H1 (cell line): ENCODE measurements around the gene TRABD2A. TPM values are rescaled to one million over a fixed set of nuclear protein-coding genes. Genes with fewer than 3 reads are reported as not detected.
A peak's percentile ranks its signal among the peaks of the same experiment; 100 is the strongest.

Source experiments
- CTCF ChIA-PET: fragments of 300-600 bp; sonication (Branson Sonifier 250); formaldehyde crosslinking; loops from one replicate; lab custom pipeline; 2021; ENCODE audit not compliant: partially characterized antibody; lab: Charles Lee
- POLR2A ChIA-PET: fragments of 300-600 bp; sonication (Branson Sonifier 250); formaldehyde crosslinking; loops from one replicate; lab custom pipeline; 2021; ENCODE audit warnings: inconsistent platforms; ENCODE audit not compliant: partially characterized antibody; lab: Charles Lee
- DNase-seq, 2 experiments: peaks; one replicate each; pipeline versions ENCODE4 v3.0.0 to v3.0.0-alpha.2; 2010 to 2022; ENCODE audit warnings: low spot score in 2 of 2, low read depth in 1 of 2, mixed read lengths in 1 of 2
- FAIRE-seq: peaks from 2 replicates; lab custom pipeline; 2011; peaks lifted over from hg19 to GRCh38; lab: Jason Lieb, UNC
- H2AFZ ChIP-seq: 2 replicates; pipeline ENCODE4 v1.8.1; 2012; ENCODE audit warnings: low read length, inconsistent platforms
- H2AK5ac ChIP-seq: 2 replicates; pipeline ENCODE4 v1.6.1; 2013; ENCODE audit warnings: low read depth, low read length
- H2BK120ac ChIP-seq: replicated peaks from 2 replicates; pipeline ENCODE3; 2013; ENCODE audit warnings: low read depth, low read length, inconsistent platforms
- H2BK12ac ChIP-seq: 2 replicates; pipeline ENCODE4 v1.6.1; 2013; ENCODE audit warnings: low read depth, low read length
- H2BK15ac ChIP-seq: 2 replicates; pipeline ENCODE4 v1.6.1; 2013; ENCODE audit warnings: low read length
- H2BK20ac ChIP-seq: 2 replicates; pipeline ENCODE4 v1.6.1; 2013; ENCODE audit warnings: low read length
- H2BK5ac ChIP-seq: 2 replicates; pipeline ENCODE4 v1.6.1; 2013; ENCODE audit warnings: low read depth, low read length
- H3K14ac ChIP-seq: 2 replicates; pipeline ENCODE4 v1.6.1; 2013; ENCODE audit warnings: inconsistent platforms; ENCODE audit not compliant: insufficient read length
- H3K18ac ChIP-seq: 2 replicates; pipeline ENCODE4 v1.6.1; 2013; ENCODE audit warnings: low read length; ENCODE audit errors: extremely low read depth
- H3K23ac ChIP-seq: 2 replicates; pipeline ENCODE4 v1.6.1; 2013; ENCODE audit warnings: inconsistent platforms; ENCODE audit not compliant: insufficient read length
- H3K23me2 ChIP-seq: 2 replicates; pipeline ENCODE4 v1.6.1; 2013; ENCODE audit warnings: low read depth, low read length
- H3K27ac ChIP-seq: 2 replicates; pipeline ENCODE4 v1.6.1; 2011; ENCODE audit warnings: low read depth, low read length, inconsistent platforms
- H3K27me3 ChIP-seq, 4 experiments: replicated peaks in 1 of 4; 1 replicate in 1 of 4; 2 replicates in 3 of 4; pipeline versions ENCODE4 v1.6.1 to v1.8.1; 2011 to 2013; ENCODE audit warnings: low read length in 3 of 4, mild to moderate bottlenecking in 3 of 4, inconsistent platforms in 2 of 4, mixed read lengths in 2 of 4, moderate library complexity in 1 of 4; ENCODE audit not compliant: control insufficient read depth in 3 of 4, insufficient read depth in 3 of 4; ENCODE audit errors: extremely low read depth in 1 of 4
- H3K36me3 ChIP-seq, 4 experiments: 2 replicates each; pipeline versions ENCODE4 v1.6.1 to v1.8.1; 2011 to 2013; ENCODE audit warnings: mild to moderate bottlenecking in 4 of 4, low read length in 3 of 4, moderate library complexity in 2 of 4, control low read depth in 1 of 4, inconsistent platforms in 1 of 4; ENCODE audit not compliant: insufficient read depth in 4 of 4, control insufficient read depth in 2 of 4
- H3K4ac ChIP-seq: replicated peaks from 2 replicates; pipeline ENCODE3; 2013; ENCODE audit warnings: low read length, low read depth, mixed read lengths, inconsistent platforms; ENCODE audit not compliant: insufficient read length
- H3K4me1 ChIP-seq, 4 experiments: replicated peaks in 1 of 4; 1 replicate in 1 of 4; 2 replicates in 3 of 4; pipeline versions ENCODE4 v1.6.1 to v1.8.1; 2011 to 2013; ENCODE audit warnings: low read length in 3 of 4, inconsistent platforms in 2 of 4, mixed read lengths in 1 of 4; ENCODE audit not compliant: insufficient read depth in 4 of 4, control insufficient read depth in 3 of 4
- H3K4me2 ChIP-seq, 2 experiments: 2 replicates each; pipeline versions ENCODE4 v1.6.1 to v1.8.1; 2011 to 2013; ENCODE audit warnings: low read depth in 2 of 2, low read length in 2 of 2, control low read depth in 1 of 2, inconsistent platforms in 1 of 2, mild to moderate bottlenecking in 1 of 2; ENCODE audit not compliant: insufficient read depth in 1 of 2
- H3K4me3 ChIP-seq, 4 experiments: fragments of 200-600, 300-600 bp in 1 of 4; sonication (generic), shearing (Covaris generic), sonication (Bioruptor Twin) in 1 of 4; 2 replicates each; pipeline versions ENCODE4 v1.5.1 to v1.8.1; 2011 to 2016; ENCODE audit warnings: low read length in 4 of 4, low read depth in 3 of 4, control low read depth in 2 of 4, inconsistent platforms in 2 of 4, mild to moderate bottlenecking in 2 of 4, mixed read lengths in 1 of 4, moderate library complexity in 1 of 4; ENCODE audit not compliant: insufficient read depth in 2 of 4; ENCODE audit errors: extremely low read depth in 1 of 4
- H3K56ac ChIP-seq: replicated peaks from 2 replicates; pipeline ENCODE3; 2013; ENCODE audit warnings: low read depth, mild to moderate bottlenecking, mixed read lengths, low read length, inconsistent platforms; ENCODE audit not compliant: insufficient read length
- H3K79me1 ChIP-seq: 2 replicates; pipeline ENCODE4 v1.6.1; 2013; ENCODE audit warnings: low read depth, low read length, control low read depth
- H3K79me2 ChIP-seq, 2 experiments: 2 replicates each; pipeline versions ENCODE4 v1.6.1 to v1.8.1; 2012 to 2013; ENCODE audit warnings: low read length in 2 of 2, mild to moderate bottlenecking in 2 of 2, inconsistent platforms in 1 of 2; ENCODE audit not compliant: insufficient read depth in 2 of 2, control insufficient read depth in 1 of 2
- H3K9ac ChIP-seq, 4 experiments: replicated peaks in 1 of 4; 1 replicate in 1 of 4; 2 replicates in 3 of 4; pipeline versions ENCODE4 v1.6.1 to v1.8.1; 2011 to 2013; ENCODE audit warnings: low read depth in 3 of 4, low read length in 3 of 4, control low read depth in 2 of 4, mild to moderate bottlenecking in 2 of 4, moderate library complexity in 2 of 4, inconsistent platforms in 1 of 4; ENCODE audit errors: extremely low read depth in 1 of 4
- H3K9me3 ChIP-seq, 2 experiments: 2 replicates each; pipeline versions ENCODE4 v1.6.1 to v1.8.1; 2012 to 2013; ENCODE audit warnings: mild to moderate bottlenecking in 2 of 2, moderate library complexity in 2 of 2, control low read depth in 1 of 2, inconsistent platforms in 1 of 2, low read depth in 1 of 2, low read length in 1 of 2, mixed read lengths in 1 of 2; ENCODE audit not compliant: insufficient read depth in 2 of 2
- H4K20me1 ChIP-seq, 2 experiments: replicated peaks in 1 of 2; 2 replicates each; pipeline versions ENCODE3 to v1.8.1; 2011 to 2013; ENCODE audit warnings: inconsistent platforms in 2 of 2, low read length in 2 of 2, mild to moderate bottlenecking in 1 of 2; ENCODE audit not compliant: insufficient read depth in 2 of 2, control insufficient read depth in 1 of 2
- H4K5ac ChIP-seq: 2 replicates; pipeline ENCODE4 v1.6.1; 2013; ENCODE audit warnings: low read length, low read depth, mixed read lengths, inconsistent platforms; ENCODE audit not compliant: insufficient read length
- H4K8ac ChIP-seq: 2 replicates; pipeline ENCODE4 v1.8.0; 2013; ENCODE audit warnings: mild to moderate bottlenecking, moderate library complexity, low read length, inconsistent platforms; ENCODE audit not compliant: insufficient read depth; ENCODE audit errors: extremely low read depth
- H4K91ac ChIP-seq: replicated peaks from 2 replicates; pipeline ENCODE3; 2013; ENCODE audit warnings: low read length, mixed read lengths, inconsistent platforms; ENCODE audit not compliant: insufficient read length
- ZNF274 ChIP-seq: IDR thresholded peaks from 2 replicates; pipeline ENCODE4 v1.7.0; 2012; ENCODE audit warnings: low read length, borderline replicate concordance; ENCODE audit errors: extremely low read depth
- WGBS, 2 experiments: shearing (Covaris generic) in 1 of 2; methylation state at CpG; one replicate each; pipeline versions ENCODE4 v1.1.6 to v1.1.7; 2013 to 2015; ENCODE audit warnings: low lambda C conversion rate in 2 of 2, mixed read lengths in 2 of 2, inconsistent platforms in 1 of 2, low coverage in 1 of 2, missing lambda C conversion rate in 1 of 2; ENCODE audit not compliant: insufficient replicate concordance in 2 of 2, insufficient coverage in 1 of 2, insufficient read length in 1 of 2; ENCODE audit errors: extremely low coverage in 1 of 2, missing lambda C conversion rate in 1 of 2; 5-methylcytosine and 5-hydroxymethylcytosine counted together
- polyA plus RNA-seq, 7 experiments: library from polyadenylated mRNA; depleted of rRNA in 3 of 7; stranded (reverse) in 5 of 7; unstranded in 2 of 7; fragments of >200 nt in 5 of 7; fragments of 200-250 nt in 2 of 7; gene quantifications; 1 replicate in 5 of 7; 2 replicates in 1 of 7; 4 replicates in 1 of 7; pipeline versions ENCODE4 v1.2.1 to v1.2.3, GENCODE V29; 2011 to 2013; ENCODE audit warnings: missing spikeins in 2 of 7, mixed read lengths in 2 of 7
- total RNA-seq: library from RNA; stranded (reverse); fragmentation: NEBNext Ultra II Directional; extraction: Animal tissue kit (Norgen Biotek cat#: 25700); gene quantifications from 2 replicates; pipeline ENCODE4 v1.2.1, GENCODE V29; 2021

Gene TRABD2A
- total and polyA plus RNA-seq, 2 of the 8 experiments (the other 6 are each of a cell fraction or from before 2014, with no cell fraction given), result 17.3 to 18.6 TPM

DNA sequence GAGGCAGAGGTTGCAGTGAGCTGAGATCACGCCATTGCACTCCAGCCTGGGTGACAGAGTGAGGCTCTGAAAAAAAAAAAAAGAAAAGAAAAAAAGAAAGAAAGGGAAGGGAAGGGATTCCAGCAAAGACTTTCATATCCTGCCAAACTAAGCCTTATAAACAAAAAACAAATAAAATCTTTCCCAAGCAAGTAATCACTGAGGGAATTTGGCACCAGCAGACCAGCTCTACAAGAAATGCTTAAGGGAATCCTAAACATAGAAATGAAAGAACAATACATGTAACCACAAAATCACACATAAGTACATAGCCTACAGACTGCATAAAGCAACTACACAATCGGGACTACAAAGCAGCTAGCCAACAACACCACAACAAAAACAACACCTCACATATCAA, 79.1 kb downstream of the TRABD2A start:
- Histone ChIP-seq H4K8ac (no peak overlapping the region), H3K9ac (no peak overlapping the region), H4K20me1 (no peaks in the 10 kb centered on the region), H3K79me1 (no peaks in the 10 kb centered on the region), H2BK20ac (peak overlapping the region; percentile 72; the same call in 1 of the 2 replicates), H3K9me3 (no peaks in the 10 kb centered on the region), H3K14ac (no peak overlapping the region), H2BK12ac (no peak overlapping the region), H3K36me3 (no peaks in the 10 kb centered on the region), H3K56ac (no peak overlapping the region), H2BK120ac (no peak overlapping the region), H3K79me2 (no peaks in the 10 kb centered on the region), H3K27me3 (no peaks in the 10 kb centered on the region), H3K18ac (no peak overlapping the region), H2AK5ac (no peak overlapping the region), H3K23ac (no peak overlapping the region), H3K4me3 (no peak overlapping the region), H3K27ac (no peak overlapping the region), H3K4ac (no peak overlapping the region), H4K5ac (no peak overlapping the region), H4K91ac (no peak overlapping the region), H2BK15ac (no peak overlapping the region), H3K23me2 (no peaks in the 10 kb centered on the region; the same call in 1 of the 2 replicates), H3K4me2 (no peak overlapping the region), H2BK5ac (no peak overlapping the region), H3K4me1 (peaks cover 3 to 12% (median 9%) of the 10 kb centered on the region in 4 experiments), H2AFZ (no peak overlapping the region)
- FAIRE-seq (no peak), DNase-seq (no peak)
- ChIA-PET CTCF (no interaction called here), POLR2A (no interaction called here)
- TF ChIP-seq ZNF274, result no peak
- 80% methylated on average over 1 of the region's 2 CpGs; no CpG with 5 or more reads in 1 of the 2 experiments for WGBS, 2 experiments
